ENCODE measurements around the gene GRAMD2A. TPM values are rescaled to one million over a fixed set of nuclear protein-coding genes. Genes with fewer than 3 reads are reported as not detected.
A peak's percentile ranks its signal among the peaks of the same experiment; 100 is the strongest.

Gene GRAMD2A
- total and polyA plus RNA-seq, 2 experiments from 2014 or later: 0.70 to 2.8 TPM

DNA sequence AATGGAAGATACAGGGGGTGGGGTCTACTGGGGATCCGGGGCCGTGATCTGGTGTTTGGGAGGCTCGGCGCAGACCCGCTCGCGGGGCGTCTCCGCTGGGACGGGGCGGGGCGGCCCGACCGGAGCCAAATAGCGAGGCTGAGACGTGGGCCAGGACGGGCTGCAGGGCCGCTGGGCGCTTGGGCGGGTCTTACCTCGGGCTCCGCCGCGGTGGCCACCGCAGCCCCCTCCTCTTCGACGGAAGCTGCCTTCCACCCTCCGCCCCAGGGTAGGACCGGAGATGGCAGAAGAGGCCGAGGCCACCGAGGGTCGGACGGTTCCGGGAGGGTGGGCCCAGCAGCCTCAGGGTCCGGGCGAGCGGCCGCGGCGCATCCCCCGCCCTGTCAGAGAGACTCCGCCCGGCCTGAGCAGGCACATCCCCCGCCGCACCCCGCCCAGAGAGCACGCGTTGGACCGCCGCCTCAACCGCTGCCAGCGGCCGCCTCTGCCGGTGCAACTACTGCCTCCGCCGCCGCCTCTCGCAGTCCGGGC is 80.0 kb downstream of the GRAMD2A start:
- H3K4me2 ChIP-seq: peak overlapping the region; percentile 99
- no peaks in the 10 kb centered on the region for H3K27me3 ChIP-seq (ENCODE audit: insufficient read depth)
- no peaks in the 10 kb centered on the region for H3K9me3 Mint-ChIP-seq
- peaks cover 4% of the 10 kb centered on the region; the same call in 1 of the 2 replicates for H4K20me1 ChIP-seq (replicated peaks; ENCODE audit: insufficient read depth)
- peak overlapping the region; percentile 98 for H3K4me3 Mint-ChIP-seq
- peaks cover 8% of the 10 kb centered on the region for H3K27me3 Mint-ChIP-seq (ENCODE audit: insufficient read depth, low read depth, poor library complexity)
- peak overlapping the region; percentile 78; the same call in 1 of the 2 replicates for H3K27ac Mint-ChIP-seq
- H3K36me3 ChIP-seq (ENCODE audit: insufficient read depth): no peaks in the 10 kb centered on the region
- peak overlapping the region; percentile 64 for H3K27ac ChIP-seq (ENCODE audit: low read depth)
- H3K9me2 ChIP-seq (ENCODE audit: insufficient read depth): no peaks in the 10 kb centered on the region
- TF ChIP-seq, protein P1, sequence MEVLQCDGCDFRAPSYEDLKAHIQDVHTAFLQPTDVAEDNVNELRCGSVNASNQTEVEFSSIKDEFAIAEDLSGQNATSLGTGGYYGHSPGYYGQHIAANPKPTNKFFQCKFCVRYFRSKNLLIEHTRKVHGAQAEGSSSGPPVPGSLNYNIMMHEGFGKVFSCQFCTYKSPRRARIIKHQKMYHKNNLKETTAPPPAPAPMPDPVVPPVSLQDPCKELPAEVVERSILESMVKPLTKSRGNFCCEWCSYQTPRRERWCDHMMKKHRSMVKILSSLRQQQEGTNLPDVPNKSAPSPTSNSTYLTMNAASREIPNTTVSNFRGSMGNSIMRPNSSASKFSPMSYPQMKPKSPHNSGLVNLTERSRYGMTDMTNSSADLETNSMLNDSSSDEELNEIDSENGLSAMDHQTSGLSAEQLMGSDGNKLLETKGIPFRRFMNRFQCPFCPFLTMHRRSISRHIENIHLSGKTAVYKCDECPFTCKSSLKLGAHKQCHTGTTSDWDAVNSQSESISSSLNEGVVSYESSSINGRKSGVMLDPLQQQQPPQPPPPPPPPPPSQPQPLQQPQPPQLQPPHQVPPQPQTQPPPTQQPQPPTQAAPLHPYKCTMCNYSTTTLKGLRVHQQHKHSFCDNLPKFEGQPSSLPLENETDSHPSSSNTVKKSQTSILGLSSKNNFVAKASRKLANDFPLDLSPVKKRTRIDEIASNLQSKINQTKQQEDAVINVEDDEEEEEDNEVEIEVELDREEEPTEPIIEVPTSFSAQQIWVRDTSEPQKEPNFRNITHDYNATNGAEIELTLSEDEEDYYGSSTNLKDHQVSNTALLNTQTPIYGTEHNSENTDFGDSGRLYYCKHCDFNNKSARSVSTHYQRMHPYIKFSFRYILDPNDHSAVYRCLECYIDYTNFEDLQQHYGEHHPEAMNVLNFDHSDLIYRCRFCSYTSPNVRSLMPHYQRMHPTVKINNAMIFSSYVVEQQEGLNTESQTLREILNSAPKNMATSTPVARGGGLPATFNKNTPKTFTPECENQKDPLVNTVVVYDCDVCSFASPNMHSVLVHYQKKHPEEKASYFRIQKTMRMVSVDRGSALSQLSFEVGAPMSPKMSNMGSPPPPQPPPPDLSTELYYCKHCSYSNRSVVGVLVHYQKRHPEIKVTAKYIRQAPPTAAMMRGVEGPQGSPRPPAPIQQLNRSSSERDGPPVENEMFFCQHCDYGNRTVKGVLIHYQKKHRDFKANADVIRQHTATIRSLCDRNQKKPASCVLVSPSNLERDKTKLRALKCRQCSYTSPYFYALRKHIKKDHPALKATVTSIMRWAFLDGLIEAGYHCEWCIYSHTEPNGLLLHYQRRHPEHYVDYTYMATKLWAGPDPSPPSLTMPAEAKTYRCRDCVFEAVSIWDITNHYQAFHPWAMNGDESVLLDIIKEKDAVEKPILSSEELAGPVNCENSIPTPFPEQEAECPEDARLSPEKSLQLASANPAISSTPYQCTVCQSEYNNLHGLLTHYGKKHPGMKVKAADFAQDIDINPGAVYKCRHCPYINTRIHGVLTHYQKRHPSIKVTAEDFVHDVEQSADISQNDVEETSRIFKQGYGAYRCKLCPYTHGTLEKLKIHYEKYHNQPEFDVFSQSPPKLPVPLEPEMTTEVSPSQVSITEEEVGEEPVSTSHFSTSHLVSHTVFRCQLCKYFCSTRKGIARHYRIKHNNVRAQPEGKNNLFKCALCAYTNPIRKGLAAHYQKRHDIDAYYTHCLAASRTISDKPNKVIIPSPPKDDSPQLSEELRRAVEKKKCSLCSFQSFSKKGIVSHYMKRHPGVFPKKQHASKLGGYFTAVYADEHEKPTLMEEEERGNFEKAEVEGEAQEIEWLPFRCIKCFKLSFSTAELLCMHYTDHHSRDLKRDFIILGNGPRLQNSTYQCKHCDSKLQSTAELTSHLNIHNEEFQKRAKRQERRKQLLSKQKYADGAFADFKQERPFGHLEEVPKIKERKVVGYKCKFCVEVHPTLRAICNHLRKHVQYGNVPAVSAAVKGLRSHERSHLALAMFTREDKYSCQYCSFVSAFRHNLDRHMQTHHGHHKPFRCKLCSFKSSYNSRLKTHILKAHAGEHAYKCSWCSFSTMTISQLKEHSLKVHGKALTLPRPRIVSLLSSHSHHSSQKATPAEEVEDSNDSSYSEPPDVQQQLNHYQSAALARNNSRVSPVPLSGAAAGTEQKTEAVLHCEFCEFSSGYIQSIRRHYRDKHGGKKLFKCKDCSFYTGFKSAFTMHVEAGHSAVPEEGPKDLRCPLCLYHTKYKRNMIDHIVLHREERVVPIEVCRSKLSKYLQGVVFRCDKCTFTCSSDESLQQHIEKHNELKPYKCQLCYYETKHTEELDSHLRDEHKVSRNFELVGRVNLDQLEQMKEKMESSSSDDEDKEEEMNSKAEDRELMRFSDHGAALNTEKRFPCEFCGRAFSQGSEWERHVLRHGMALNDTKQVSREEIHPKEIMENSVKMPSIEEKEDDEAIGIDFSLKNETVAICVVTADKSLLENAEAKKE (CRISPR knock-in tag; IDR thresholded peaks at IDR 0.05): no peak
- no peak for TF ChIP-seq NANOG (IDR thresholded peaks at IDR 0.05; ENCODE audit: borderline replicate concordance)
- TF ChIP-seq ZNF114 (CRISPR knock-in tag; IDR thresholded peaks at IDR 0.05): no peak
- no peak for TF ChIP-seq ZNF331 (CRISPR knock-in tag; IDR thresholded peaks at IDR 0.05; ENCODE audit: low read depth)
- no peak for TF ChIP-seq EZH2 (IDR thresholded peaks at IDR 0.05; ENCODE audit: low read depth, unreplicated experiment)
- no peak for TF ChIP-seq JUNB (IDR thresholded peaks at IDR 0.05; ENCODE audit: unreplicated experiment)
- TF ChIP-seq STAT1 (IDR thresholded peaks at IDR 0.05; ENCODE audit: unreplicated experiment): no peak
- TF ChIP-seq, protein P2, sequence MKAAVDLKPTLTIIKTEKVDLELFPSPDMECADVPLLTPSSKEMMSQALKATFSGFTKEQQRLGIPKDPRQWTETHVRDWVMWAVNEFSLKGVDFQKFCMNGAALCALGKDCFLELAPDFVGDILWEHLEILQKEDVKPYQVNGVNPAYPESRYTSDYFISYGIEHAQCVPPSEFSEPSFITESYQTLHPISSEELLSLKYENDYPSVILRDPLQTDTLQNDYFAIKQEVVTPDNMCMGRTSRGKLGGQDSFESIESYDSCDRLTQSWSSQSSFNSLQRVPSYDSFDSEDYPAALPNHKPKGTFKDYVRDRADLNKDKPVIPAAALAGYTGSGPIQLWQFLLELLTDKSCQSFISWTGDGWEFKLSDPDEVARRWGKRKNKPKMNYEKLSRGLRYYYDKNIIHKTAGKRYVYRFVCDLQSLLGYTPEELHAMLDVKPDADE (IDR thresholded peaks at IDR 0.05): no peak
- TF ChIP-seq CREB1 (CRISPR knock-in tag; IDR thresholded peaks at IDR 0.05; ENCODE audit: low read depth): no peak
- TF ChIP-seq EZH2phosphoT487 (IDR thresholded peaks at IDR 0.05; ENCODE audit: unreplicated experiment): no peak
- TF ChIP-seq, protein P3, sequence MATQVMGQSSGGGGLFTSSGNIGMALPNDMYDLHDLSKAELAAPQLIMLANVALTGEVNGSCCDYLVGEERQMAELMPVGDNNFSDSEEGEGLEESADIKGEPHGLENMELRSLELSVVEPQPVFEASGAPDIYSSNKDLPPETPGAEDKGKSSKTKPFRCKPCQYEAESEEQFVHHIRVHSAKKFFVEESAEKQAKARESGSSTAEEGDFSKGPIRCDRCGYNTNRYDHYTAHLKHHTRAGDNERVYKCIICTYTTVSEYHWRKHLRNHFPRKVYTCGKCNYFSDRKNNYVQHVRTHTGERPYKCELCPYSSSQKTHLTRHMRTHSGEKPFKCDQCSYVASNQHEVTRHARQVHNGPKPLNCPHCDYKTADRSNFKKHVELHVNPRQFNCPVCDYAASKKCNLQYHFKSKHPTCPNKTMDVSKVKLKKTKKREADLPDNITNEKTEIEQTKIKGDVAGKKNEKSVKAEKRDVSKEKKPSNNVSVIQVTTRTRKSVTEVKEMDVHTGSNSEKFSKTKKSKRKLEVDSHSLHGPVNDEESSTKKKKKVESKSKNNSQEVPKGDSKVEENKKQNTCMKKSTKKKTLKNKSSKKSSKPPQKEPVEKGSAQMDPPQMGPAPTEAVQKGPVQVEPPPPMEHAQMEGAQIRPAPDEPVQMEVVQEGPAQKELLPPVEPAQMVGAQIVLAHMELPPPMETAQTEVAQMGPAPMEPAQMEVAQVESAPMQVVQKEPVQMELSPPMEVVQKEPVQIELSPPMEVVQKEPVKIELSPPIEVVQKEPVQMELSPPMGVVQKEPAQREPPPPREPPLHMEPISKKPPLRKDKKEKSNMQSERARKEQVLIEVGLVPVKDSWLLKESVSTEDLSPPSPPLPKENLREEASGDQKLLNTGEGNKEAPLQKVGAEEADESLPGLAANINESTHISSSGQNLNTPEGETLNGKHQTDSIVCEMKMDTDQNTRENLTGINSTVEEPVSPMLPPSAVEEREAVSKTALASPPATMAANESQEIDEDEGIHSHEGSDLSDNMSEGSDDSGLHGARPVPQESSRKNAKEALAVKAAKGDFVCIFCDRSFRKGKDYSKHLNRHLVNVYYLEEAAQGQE (IDR thresholded peaks at IDR 0.05; ENCODE audit: unreplicated experiment): no peak
- no peak for TF ChIP-seq POLR2AphosphoS5 (IDR thresholded peaks at IDR 0.05; ENCODE audit: low read depth)
- TF ChIP-seq, protein P4, sequence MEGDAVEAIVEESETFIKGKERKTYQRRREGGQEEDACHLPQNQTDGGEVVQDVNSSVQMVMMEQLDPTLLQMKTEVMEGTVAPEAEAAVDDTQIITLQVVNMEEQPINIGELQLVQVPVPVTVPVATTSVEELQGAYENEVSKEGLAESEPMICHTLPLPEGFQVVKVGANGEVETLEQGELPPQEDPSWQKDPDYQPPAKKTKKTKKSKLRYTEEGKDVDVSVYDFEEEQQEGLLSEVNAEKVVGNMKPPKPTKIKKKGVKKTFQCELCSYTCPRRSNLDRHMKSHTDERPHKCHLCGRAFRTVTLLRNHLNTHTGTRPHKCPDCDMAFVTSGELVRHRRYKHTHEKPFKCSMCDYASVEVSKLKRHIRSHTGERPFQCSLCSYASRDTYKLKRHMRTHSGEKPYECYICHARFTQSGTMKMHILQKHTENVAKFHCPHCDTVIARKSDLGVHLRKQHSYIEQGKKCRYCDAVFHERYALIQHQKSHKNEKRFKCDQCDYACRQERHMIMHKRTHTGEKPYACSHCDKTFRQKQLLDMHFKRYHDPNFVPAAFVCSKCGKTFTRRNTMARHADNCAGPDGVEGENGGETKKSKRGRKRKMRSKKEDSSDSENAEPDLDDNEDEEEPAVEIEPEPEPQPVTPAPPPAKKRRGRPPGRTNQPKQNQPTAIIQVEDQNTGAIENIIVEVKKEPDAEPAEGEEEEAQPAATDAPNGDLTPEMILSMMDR (conservative IDR thresholded peaks at IDR 0.05; ENCODE audit: low read depth in 2 of 2): no peak
- peaks cover 12% of the 10 kb centered on the region; the same call in 1 of the 2 replicates for H3K4me1 ChIP-seq (ENCODE audit: insufficient read depth)
- DNase-seq (ENCODE audit: low spot score) (peak; percentile 88), ATAC-seq (peak; percentile 87)
- peak overlapping the region; percentile 94 for H2AFZ ChIP-seq
- no peaks in the 10 kb centered on the region for H3F3A ChIP-seq (replicated peaks; ENCODE audit: low read depth)
- peaks cover 30% of the 10 kb centered on the region for H3K4me1 Mint-ChIP-seq
- peak overlapping the region; percentile 76 for H3K4me3 ChIP-seq
- peaks cover 45% of the 10 kb centered on the region for H3K79me2 ChIP-seq (replicated peaks; ENCODE audit: insufficient read depth)
- H3K36me3 Mint-ChIP-seq (ENCODE audit: low read depth): no peaks in the 10 kb centered on the region; the same call in 2 of the 3 replicates

Measured in GM23338 (cell line).